Transverse colon (tissue), 4 donors: ENCODE results near the gene NPFFR2. TPM values are rescaled to one million over a fixed set of nuclear protein-coding genes. Genes with fewer than 3 reads are reported as not detected.
"Not testable (repeated sequence)": the region's sequence is repeated elsewhere in the genome, so short reads cannot be mapped to it uniquely, and the experiment has no call there.

Experiments used
- DNase-seq: peaks from one replicate; pipeline ENCODE4 v3.0.0-alpha.2; 2019
- H3K27ac ChIP-seq, 4 donors: fragments of 200-600 bp; sonication (generic); 2 replicates each; pipeline ENCODE4 v1.5.1; 2016 to 2018; ENCODE audit warnings: inconsistent platforms in 4 of 4
- H3K27me3 ChIP-seq: fragments of 200-600 bp; sonication (generic); 2 replicates; pipeline ENCODE4 v1.5.1; 2017; ENCODE audit warnings: inconsistent platforms
- H3K36me3 ChIP-seq, 4 donors: fragments of 200-600 bp; sonication (generic); 2 replicates each; pipeline ENCODE4 v1.5.1; 2017 to 2019; ENCODE audit warnings: inconsistent platforms in 4 of 4
- H3K4me1 ChIP-seq, 4 donors: fragments of 200-600 bp; sonication (generic); 2 replicates each; pipeline ENCODE4 v1.5.1; 2017 to 2020; ENCODE audit warnings: inconsistent platforms in 4 of 4
- H3K4me3 ChIP-seq, 4 donors: fragments of 200-600 bp; sonication (generic); 1 replicate in 1 of 4; 2 replicates in 3 of 4; pipeline versions ENCODE4 v1.5.1 to v1.6.1; 2017 to 2019; ENCODE audit warnings: inconsistent platforms in 4 of 4
- H3K9me3 ChIP-seq, 2 donors: fragments of 200-600 bp; sonication (generic); 2 replicates each; pipeline ENCODE4 v1.5.1; 2017 to 2019; ENCODE audit warnings: inconsistent platforms in 2 of 2
- EP300 ChIP-seq: sonication (generic); formaldehyde crosslinking; IDR thresholded peaks from one replicate; pipeline ENCODE4 v1.6.1; 2017; ENCODE audit warnings: antibody characterized with exemption, low read depth
- POLR2A ChIP-seq: fragments of 450-650 bp; IDR thresholded peaks from one replicate; pipeline ENCODE4 v1.6.1; 2016; ENCODE audit warnings: antibody characterized with exemption, mild to moderate bottlenecking, moderate library complexity
- POLR2AphosphoS5 ChIP-seq, 3 donors: sonication (generic); formaldehyde crosslinking; IDR thresholded peaks; one replicate each; pipeline ENCODE4 v1.6.1; 2016; ENCODE audit warnings: antibody characterized with exemption in 3 of 3
- WGBS, 2 donors: methylation state at CpG; one replicate each; pipeline ENCODE4 v1.1.5; 2018; ENCODE audit warnings: low coverage in 1 of 2; 5-methylcytosine and 5-hydroxymethylcytosine counted together
- in situ Hi-C, 4 donors: fragments of 200-750 bp; cut with MboI; loops; one replicate each; pipeline versions ENCODE4 v1.15.0 to v1.15.1; 2017; ENCODE audit warnings: low sequenced_read_pairs in 3 of 4, low pct_ligation_motif_present in 1 of 4, low pct_unique_long_range_greater_than_20kb in 1 of 4
- intact Hi-C: fragments of 100-400 bp; cut with DNase I; formaldehyde crosslinking; loops from one replicate; pipeline ENCODE4 v1.15.1; 2023; ENCODE audit warnings: low total_unique reads
- total RNA-seq, 4 donors: library from RNA; depleted of rRNA; stranded (reverse); fragments of >200 nt; gene quantifications; one replicate each; pipeline ENCODE4 v1.1.0, GENCODE V29; 2016
- TF ChIP-seq, protein P1 (sequence below), 5 experiments: fragments of 200-600 bp in 3 of 5; fragments of 450-650 bp in 2 of 5; sonication (generic) in 3 of 5; IDR thresholded peaks; 1 replicate in 2 of 5; 2 replicates in 3 of 5; pipeline ENCODE4 v1.5.1; 2016 to 2017; ENCODE audit warnings: antibody characterized with exemption in 5 of 5, inconsistent platforms in 3 of 5, mild to moderate bottlenecking in 2 of 5, moderate library complexity in 1 of 5

The NPFFR2 gene
- total RNA-seq, 4 donors from 2014 or later, result not detected

DNA sequence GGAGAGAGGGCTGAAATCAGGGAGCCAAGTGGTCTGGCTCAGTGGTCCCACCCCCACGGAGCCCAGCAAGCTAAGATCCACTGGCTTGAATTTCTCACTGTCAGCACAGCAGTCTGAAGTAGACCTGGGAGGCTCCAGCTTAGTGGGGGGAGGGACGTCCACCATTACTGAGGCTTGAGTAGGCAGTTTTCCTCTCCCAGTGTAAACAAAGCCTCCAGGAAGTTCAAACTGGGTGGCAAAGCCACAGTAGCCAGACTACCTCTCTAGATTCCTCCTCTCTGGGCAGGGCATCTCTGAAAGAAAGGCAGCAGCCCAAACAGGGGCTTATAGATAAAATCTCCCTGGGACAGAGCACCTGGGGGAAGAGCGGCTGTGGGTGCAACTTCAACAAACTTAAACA, 88.1 kb downstream of the NPFFR2 start:
- H3K9me3 ChIP-seq, result no peaks in the 10 kb centered on the region
- H3K4me1 ChIP-seq, result no peaks in the 10 kb centered on the region
- in situ Hi-C loops (no loop called here), intact Hi-C loops (no loop called here)
- 39% methylated on average over 3 of the region's 3 CpGs; no CpG with 5 or more reads in 1 of the 2 donors for WGBS, 2 donors
- no peak overlapping the region for H3K27ac ChIP-seq
- no peaks in the 10 kb centered on the region for H3K36me3 ChIP-seq
- no peak for DNase-seq
- no peaks in the 10 kb centered on the region for H3K27me3 ChIP-seq
- no peak overlapping the region for H3K4me3 ChIP-seq
- TF ChIP-seq POLR2AphosphoS5 (IDR thresholded peaks at IDR 0.05), result no peak
- TF ChIP-seq, protein P1, sequence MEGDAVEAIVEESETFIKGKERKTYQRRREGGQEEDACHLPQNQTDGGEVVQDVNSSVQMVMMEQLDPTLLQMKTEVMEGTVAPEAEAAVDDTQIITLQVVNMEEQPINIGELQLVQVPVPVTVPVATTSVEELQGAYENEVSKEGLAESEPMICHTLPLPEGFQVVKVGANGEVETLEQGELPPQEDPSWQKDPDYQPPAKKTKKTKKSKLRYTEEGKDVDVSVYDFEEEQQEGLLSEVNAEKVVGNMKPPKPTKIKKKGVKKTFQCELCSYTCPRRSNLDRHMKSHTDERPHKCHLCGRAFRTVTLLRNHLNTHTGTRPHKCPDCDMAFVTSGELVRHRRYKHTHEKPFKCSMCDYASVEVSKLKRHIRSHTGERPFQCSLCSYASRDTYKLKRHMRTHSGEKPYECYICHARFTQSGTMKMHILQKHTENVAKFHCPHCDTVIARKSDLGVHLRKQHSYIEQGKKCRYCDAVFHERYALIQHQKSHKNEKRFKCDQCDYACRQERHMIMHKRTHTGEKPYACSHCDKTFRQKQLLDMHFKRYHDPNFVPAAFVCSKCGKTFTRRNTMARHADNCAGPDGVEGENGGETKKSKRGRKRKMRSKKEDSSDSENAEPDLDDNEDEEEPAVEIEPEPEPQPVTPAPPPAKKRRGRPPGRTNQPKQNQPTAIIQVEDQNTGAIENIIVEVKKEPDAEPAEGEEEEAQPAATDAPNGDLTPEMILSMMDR (IDR thresholded peaks at IDR 0.05), result no peak
- no peak for TF ChIP-seq EP300
- no peak for TF ChIP-seq POLR2A

DNA sequence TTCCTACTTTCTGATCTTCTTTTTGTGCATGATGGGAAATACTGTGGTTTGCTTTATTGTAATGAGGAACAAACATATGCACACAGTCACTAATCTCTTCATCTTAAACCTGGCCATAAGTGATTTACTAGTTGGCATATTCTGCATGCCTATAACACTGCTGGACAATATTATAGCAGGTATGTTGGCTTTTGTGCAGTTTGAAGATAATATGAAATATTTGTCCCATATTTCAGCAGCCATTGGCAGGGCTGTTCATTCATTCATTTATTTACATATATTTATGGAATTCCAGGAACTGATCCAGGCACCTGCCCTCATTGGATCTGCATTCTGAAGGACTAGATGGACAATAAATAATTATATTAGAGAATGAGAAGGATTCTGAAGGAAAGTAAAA, 96.9 kb downstream of the NPFFR2 start:
- in situ Hi-C loops (no loop called here), intact Hi-C loops (no loop called here)
- TF ChIP-seq, protein P1 (IDR thresholded peaks at IDR 0.05), result no peak
- TF ChIP-seq POLR2AphosphoS5 (IDR thresholded peaks at IDR 0.05) (no peak), EP300 (no peak), POLR2A (no peak)
- no peak overlapping the region for H3K4me3 ChIP-seq
- H3K36me3 ChIP-seq, result no peaks in the 10 kb centered on the region
- H3K4me1 ChIP-seq, result no peaks in the 10 kb centered on the region
- no peaks in the 10 kb centered on the region for H3K9me3 ChIP-seq
- no peak for DNase-seq
- H3K27me3 ChIP-seq, result no peaks in the 10 kb centered on the region
- H3K27ac ChIP-seq, result no peak overlapping the region

DNA sequence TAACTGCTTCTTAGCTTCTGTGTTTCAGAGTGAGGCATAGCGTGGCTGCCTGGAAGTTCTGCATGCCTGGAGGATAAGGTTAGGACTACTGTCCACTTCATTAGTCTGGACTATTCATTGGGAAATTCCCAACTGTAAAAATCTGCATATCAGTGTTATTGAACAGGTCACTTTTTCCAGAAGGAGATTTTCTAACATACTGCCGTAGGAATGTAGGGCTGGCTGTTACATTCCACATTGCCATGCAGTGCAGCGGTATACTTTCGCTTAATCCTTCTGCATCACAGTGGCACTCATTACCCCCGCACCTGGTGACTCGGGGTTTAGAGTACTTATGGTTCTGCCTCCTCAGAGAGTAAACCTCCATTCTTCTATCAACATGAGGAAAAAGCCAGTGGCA, 104.6 kb downstream of the NPFFR2 start:
- in situ Hi-C loops (no loop called here), intact Hi-C loops (no loop called here)
- Histone ChIP-seq H3K4me3 (no peak overlapping the region), H3K27me3 (no peaks in the 10 kb centered on the region), H3K4me1 (no peaks in the 10 kb centered on the region), H3K27ac (no peak overlapping the region), H3K9me3 (no peaks in the 10 kb centered on the region), H3K36me3 (no peaks in the 10 kb centered on the region)
- WGBS, 2 donors, result 70 to 79% methylated on average over 1 to 6 of the region's 6 CpGs
- no peak for DNase-seq
- TF ChIP-seq POLR2AphosphoS5 (IDR thresholded peaks at IDR 0.05) (no peak), EP300 (no peak), POLR2A (no peak)
- TF ChIP-seq, protein P1 (IDR thresholded peaks at IDR 0.05), result no peak

DNA sequence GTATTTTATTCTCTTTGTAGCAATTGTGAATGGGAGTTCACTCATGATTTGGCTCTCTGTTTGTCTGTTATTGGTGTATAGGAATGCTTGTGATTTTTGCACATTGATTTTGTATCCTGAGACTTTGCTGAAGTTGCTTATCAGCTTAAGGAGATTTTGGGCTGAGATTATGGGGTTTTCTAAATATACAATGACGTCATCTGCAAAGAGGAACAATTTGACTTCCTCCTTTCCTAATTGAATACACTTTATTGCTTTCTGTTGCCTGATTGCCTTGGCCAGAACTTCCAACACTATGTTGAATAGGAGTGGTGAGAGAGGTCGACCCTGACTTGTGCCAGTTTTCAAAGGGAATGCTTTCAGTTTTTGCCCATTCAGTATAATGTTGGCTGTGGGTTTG, 108.2 kb downstream of the NPFFR2 start:
- H3K27ac ChIP-seq, H3K27me3 ChIP-seq, intact Hi-C loops, in situ Hi-C loops, DNase-seq, H3K4me1 ChIP-seq, H3K4me3 ChIP-seq, H3K9me3 ChIP-seq, H3K36me3 ChIP-seq: not testable (repeated sequence)
- 39 to 43% methylated on average over 1 to 2 of the region's 2 CpGs for whole genome bisulfite sequencing, 2 donors

DNA sequence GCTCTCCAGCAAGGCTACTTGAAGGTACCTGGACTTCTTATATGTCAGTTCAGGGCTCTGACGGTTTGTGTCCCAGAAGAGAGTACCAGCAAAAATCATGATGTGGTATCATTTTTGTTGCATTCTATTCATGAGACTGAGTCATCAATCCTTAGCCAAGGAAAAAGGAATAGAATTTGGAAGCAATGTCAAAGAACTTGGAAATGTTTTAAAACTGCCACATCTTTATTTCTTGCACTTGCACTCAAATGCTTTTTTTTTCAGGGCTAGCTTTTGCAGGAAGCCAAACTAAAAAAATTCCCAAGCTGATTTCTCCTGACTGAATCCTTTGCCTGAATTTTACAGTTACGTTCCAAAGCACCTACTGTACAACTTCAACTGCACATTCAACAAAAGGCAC, 112.4 kb downstream of the NPFFR2 start:
- H3K36me3 ChIP-seq, result no peaks in the 10 kb centered on the region
- no peaks in the 10 kb centered on the region for H3K4me1 ChIP-seq
- in situ Hi-C loops, result no loop called here
- H3K9me3 ChIP-seq, result no peaks in the 10 kb centered on the region
- no peak overlapping the region for H3K4me3 ChIP-seq
- intact Hi-C loops, result no loop called here
- WGBS, 2 donors, result 75% methylated on average over 2 of the region's 2 CpGs
- no peak for DNase-seq
- H3K27me3 ChIP-seq, result no peaks in the 10 kb centered on the region
- TF ChIP-seq, protein P1 (IDR thresholded peaks at IDR 0.05), result no peak
- no peak for TF ChIP-seq POLR2AphosphoS5 (IDR thresholded peaks at IDR 0.05)
- no peak for TF ChIP-seq POLR2A
- TF ChIP-seq EP300, result no peak
- no peak overlapping the region for H3K27ac ChIP-seq
